GM19193 (cell line): Measurements from ENCODE around the gene ZFR.

ENCODE experiments used
- POLR2A ChIP-seq: IDR thresholded peaks from 4 replicates; pipeline ENCODE4 v1.6.1; 2011; ENCODE audit not compliant: insufficient read depth, insufficient read length; ENCODE audit errors: extremely low read depth

Gene ZFR

GRCh38 chr5:32461441-32462120 lies 17.0 kb upstream of the ZFR start:
- TF ChIP-seq POLR2A: no peak

GRCh38 chr5:32460702-32461101 lies 16.2 kb upstream of the ZFR start:
- no peak for TF ChIP-seq POLR2A

GRCh38 chr5:32458880-32459495 lies 14.4 kb upstream of the ZFR start:
- TF ChIP-seq POLR2A: no peak

- TF ChIP-seq POLR2A: no peak
Measured at GRCh38 chr5:32455311-32455710, 10.8 kb upstream of the ZFR start.

GRCh38 chr5:32454821-32455220 lies 10.3 kb upstream of the ZFR start:
- no peak for TF ChIP-seq POLR2A

- TF ChIP-seq POLR2A: no peak
Measured at GRCh38 chr5:32453916-32454315, 9.4 kb upstream of the ZFR start.

- TF ChIP-seq POLR2A: no peak
Measured at GRCh38 chr5:32450952-32451351, 6.4 kb upstream of the ZFR start.

GRCh38 chr5:32449262-32449661 lies 4.7 kb upstream of the ZFR start:
- no peak for TF ChIP-seq POLR2A

GRCh38 chr5:32446630-32447029 lies 2.1 kb upstream of the ZFR start:
- TF ChIP-seq POLR2A: no peak

GRCh38 chr5:32445831-32446614 lies 1.5 kb upstream of the ZFR start:
- TF ChIP-seq POLR2A: no peak

- TF ChIP-seq POLR2A: no peak
Measured at GRCh38 chr5:32445287-32445758, 783 bp upstream of the ZFR start.

- TF ChIP-seq POLR2A: no peak
Measured at GRCh38 chr5:32443541-32444430, 754 bp downstream of the ZFR start.

- TF ChIP-seq POLR2A: no peak
Measured at GRCh38 chr5:32443145-32443540, 1.4 kb downstream of the ZFR start.

- no peak for TF ChIP-seq POLR2A
Measured at GRCh38 chr5:32439086-32439642, 5.4 kb downstream of the ZFR start.
